ENCODE measurements around the gene MAP4K2. TPM values are rescaled to one million over a fixed set of nuclear protein-coding genes. Genes with fewer than 3 reads are reported as not detected.

The MAP4K2 gene
- polyA plus RNA-seq, 1 of the 3 experiments (the other 2 are of a cell fraction), result 20.0 TPM

DNA sequence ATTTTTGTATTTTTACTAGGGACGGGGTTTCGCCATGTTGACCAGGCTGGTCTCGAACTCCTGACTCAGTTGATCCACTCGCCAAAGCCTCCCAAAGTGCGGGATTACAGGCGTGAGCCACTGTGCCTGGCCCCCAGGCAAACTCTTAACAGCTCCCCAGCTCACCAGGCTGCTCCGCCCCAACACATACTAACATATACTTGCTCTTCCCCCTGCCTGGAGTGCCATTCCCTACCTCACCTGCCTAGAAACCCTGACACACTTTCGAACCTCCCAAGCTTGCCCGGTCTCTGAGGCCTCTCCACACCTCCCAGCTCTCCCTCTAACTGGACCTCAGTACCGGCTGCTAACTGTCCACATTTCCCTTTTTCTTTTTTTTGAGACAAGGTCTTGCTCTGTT is 8.5 kb downstream of the MAP4K2 start:
- Histone ChIP-seq H3K4me1 (ENCODE audit: control insufficient read depth in 1 of 2, insufficient read depth in 2 of 2, low read depth in 1 of 2, low read length in 1 of 2) (no peaks in the 10 kb centered on the region), H3K79me2 (ENCODE audit: insufficient read depth) (no peaks in the 10 kb centered on the region), H3K4me2 (no peak overlapping the region), H3K27me3 (ENCODE audit: insufficient read depth) (no peaks in the 10 kb centered on the region), H3K4me3 (ENCODE audit: low read depth in 2 of 2, low read length in 1 of 2) (no peak overlapping the region), H3F3A (replicated peaks; ENCODE audit: insufficient read depth) (no peaks in the 10 kb centered on the region), H3K36me3 (replicated peaks in 1 of 2; ENCODE audit: control insufficient read depth in 1 of 2, insufficient read depth in 2 of 2, low read length in 1 of 2) (peaks cover 0 to 20% of the 10 kb centered on the region in 2 experiments), H3K9me3 (no peaks in the 10 kb centered on the region), H2AFZ (ENCODE audit: low read depth) (no peak overlapping the region), H3K9me2 (no peaks in the 10 kb centered on the region), H3K27ac (ENCODE audit: low read depth in 2 of 2, low read length in 1 of 2) (no peak overlapping the region), H4K20me1 (ENCODE audit: insufficient read depth) (no peaks in the 10 kb centered on the region), H3K9ac (no peak overlapping the region)
- ChIA-PET CTCF (interaction anchor here (0.6 to 1.1 kb wide), 3 partner anchors 9 to 535 kb away, joined by 3 to 4 read pairs (median 3); no protein-coding TSS in a partner anchor), POLR2A (interaction anchor here (0.7 kb wide), 1 partner anchor 219 kb away, joined by 3 read pairs; no protein-coding TSS in a partner anchor)
- TF ChIP-seq RXRA (IDR thresholded peaks at IDR 0.05; ENCODE audit: borderline replicate concordance, low read depth), result no peak
- TF ChIP-seq, protein P1, sequence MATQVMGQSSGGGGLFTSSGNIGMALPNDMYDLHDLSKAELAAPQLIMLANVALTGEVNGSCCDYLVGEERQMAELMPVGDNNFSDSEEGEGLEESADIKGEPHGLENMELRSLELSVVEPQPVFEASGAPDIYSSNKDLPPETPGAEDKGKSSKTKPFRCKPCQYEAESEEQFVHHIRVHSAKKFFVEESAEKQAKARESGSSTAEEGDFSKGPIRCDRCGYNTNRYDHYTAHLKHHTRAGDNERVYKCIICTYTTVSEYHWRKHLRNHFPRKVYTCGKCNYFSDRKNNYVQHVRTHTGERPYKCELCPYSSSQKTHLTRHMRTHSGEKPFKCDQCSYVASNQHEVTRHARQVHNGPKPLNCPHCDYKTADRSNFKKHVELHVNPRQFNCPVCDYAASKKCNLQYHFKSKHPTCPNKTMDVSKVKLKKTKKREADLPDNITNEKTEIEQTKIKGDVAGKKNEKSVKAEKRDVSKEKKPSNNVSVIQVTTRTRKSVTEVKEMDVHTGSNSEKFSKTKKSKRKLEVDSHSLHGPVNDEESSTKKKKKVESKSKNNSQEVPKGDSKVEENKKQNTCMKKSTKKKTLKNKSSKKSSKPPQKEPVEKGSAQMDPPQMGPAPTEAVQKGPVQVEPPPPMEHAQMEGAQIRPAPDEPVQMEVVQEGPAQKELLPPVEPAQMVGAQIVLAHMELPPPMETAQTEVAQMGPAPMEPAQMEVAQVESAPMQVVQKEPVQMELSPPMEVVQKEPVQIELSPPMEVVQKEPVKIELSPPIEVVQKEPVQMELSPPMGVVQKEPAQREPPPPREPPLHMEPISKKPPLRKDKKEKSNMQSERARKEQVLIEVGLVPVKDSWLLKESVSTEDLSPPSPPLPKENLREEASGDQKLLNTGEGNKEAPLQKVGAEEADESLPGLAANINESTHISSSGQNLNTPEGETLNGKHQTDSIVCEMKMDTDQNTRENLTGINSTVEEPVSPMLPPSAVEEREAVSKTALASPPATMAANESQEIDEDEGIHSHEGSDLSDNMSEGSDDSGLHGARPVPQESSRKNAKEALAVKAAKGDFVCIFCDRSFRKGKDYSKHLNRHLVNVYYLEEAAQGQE (IDR thresholded peaks at IDR 0.05; ENCODE audit: low read depth, low read length), result no peak
- TF ChIP-seq NFIC (IDR thresholded peaks at IDR 0.05; ENCODE audit: borderline replicate concordance), result no peak
- no peak for DNase-seq
- WGBS (ENCODE audit: low lambda C conversion rate), result 94% methylated on average over 10 of the region's 10 CpGs

GRCh38 chr11:64793271-64794160 is 9.5 kb downstream of the MAP4K2 start:
- ChIA-PET CTCF (interaction anchor here (1.0 to 1.1 kb wide), 2 partner anchors 8 to 26 kb away, joined by 3 to 4 read pairs; no protein-coding TSS in a partner anchor), POLR2A (interaction anchor here (0.6 kb wide), 1 partner anchor 31 kb away, joined by 5 read pairs; no protein-coding TSS in a partner anchor)
- Histone ChIP-seq H4K20me1 (ENCODE audit: insufficient read depth) (no peaks in the 10 kb centered on the region), H3K36me3 (replicated peaks in 1 of 2; ENCODE audit: control insufficient read depth in 1 of 2, insufficient read depth in 2 of 2, low read length in 1 of 2) (peaks cover 0 to 18% of the 10 kb centered on the region in 2 experiments), H3K4me1 (ENCODE audit: control insufficient read depth in 1 of 2, insufficient read depth in 2 of 2, low read depth in 1 of 2, low read length in 1 of 2) (no peaks in the 10 kb centered on the region), H3K9ac (no peak overlapping the region), H3K9me2 (no peaks in the 10 kb centered on the region), H3K4me2 (no peak overlapping the region), H3K79me2 (ENCODE audit: insufficient read depth) (no peaks in the 10 kb centered on the region), H3F3A (replicated peaks; ENCODE audit: insufficient read depth) (no peaks in the 10 kb centered on the region), H3K9me3 (no peaks in the 10 kb centered on the region), H3K4me3 (ENCODE audit: low read depth in 2 of 2, low read length in 1 of 2) (no peak overlapping the region), H2AFZ (ENCODE audit: low read depth) (no peak overlapping the region), H3K27me3 (ENCODE audit: insufficient read depth) (no peaks in the 10 kb centered on the region), H3K27ac (ENCODE audit: low read depth in 2 of 2, low read length in 1 of 2) (0 out of 4 replicates have a peak overlapping the region, but pooled peaks of 1 of the 2 experiments have one; percentile 30)
- TF ChIP-seq RAD21 (IDR thresholded peaks at IDR 0.05; ENCODE audit: low read length), result no peak
- no peak for TF ChIP-seq TAF1 (IDR thresholded peaks at IDR 0.05; ENCODE audit: borderline replicate concordance, low read depth, low read length)
- no peak for TF ChIP-seq USF2 (IDR thresholded peaks at IDR 0.05; ENCODE audit: borderline replicate concordance, low read depth, low read length)
- TF ChIP-seq RFX5 (IDR thresholded peaks at IDR 0.05; ENCODE audit: low read length), result no peak
- TF ChIP-seq CHD2 (IDR thresholded peaks at IDR 0.05; ENCODE audit: low read length, partially characterized antibody), result no peak
- TF ChIP-seq, protein P2, sequence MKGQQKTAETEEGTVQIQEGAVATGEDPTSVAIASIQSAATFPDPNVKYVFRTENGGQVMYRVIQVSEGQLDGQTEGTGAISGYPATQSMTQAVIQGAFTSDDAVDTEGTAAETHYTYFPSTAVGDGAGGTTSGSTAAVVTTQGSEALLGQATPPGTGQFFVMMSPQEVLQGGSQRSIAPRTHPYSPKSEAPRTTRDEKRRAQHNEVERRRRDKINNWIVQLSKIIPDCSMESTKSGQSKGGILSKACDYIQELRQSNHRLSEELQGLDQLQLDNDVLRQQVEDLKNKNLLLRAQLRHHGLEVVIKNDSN (IDR thresholded peaks at IDR 0.05; ENCODE audit: borderline replicate concordance, low read depth), result no peak
- TF ChIP-seq RCOR1 (IDR thresholded peaks at IDR 0.05; ENCODE audit: low read length), result no peak
- no peak for TF ChIP-seq EP300 (IDR thresholded peaks at IDR 0.05; ENCODE audit: borderline replicate concordance in 1 of 2, low read depth in 1 of 2, low read length in 1 of 2)
- no peak for TF ChIP-seq FOXM1 (IDR thresholded peaks at IDR 0.05; ENCODE audit: low read depth)
- TF ChIP-seq FOXJ3 (CRISPR knock-in tag; IDR thresholded peaks at IDR 0.05), result no peak
- TF ChIP-seq, protein P3, sequence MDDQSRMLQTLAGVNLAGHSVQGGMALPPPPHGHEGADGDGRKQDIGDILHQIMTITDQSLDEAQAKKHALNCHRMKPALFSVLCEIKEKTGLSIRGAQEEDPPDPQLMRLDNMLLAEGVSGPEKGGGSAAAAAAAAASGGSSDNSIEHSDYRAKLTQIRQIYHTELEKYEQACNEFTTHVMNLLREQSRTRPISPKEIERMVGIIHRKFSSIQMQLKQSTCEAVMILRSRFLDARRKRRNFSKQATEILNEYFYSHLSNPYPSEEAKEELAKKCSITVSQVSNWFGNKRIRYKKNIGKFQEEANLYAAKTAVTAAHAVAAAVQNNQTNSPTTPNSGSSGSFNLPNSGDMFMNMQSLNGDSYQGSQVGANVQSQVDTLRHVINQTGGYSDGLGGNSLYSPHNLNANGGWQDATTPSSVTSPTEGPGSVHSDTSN (IDR thresholded peaks at IDR 0.05), result no peak
- no peak for TF ChIP-seq GABPA (IDR thresholded peaks at IDR 0.05; ENCODE audit: low read depth)
- peak; percentile 37 for DNase-seq
- 89% methylated on average over 8 of the region's 11 CpGs for WGBS (ENCODE audit: low lambda C conversion rate)
